CD4-positive, alpha-beta T cell treated with Interleukin-15 for 1 hour (primary cell): ENCODE measurements around the gene ITIH3.

ENCODE experiments used
- DNase-seq: peaks from one replicate; pipeline ENCODE4 v3.0.0-alpha.2; 2020

Gene ITIH3

GRCh38 chr3:52779837-52780585 lies 14.6 kb upstream of the ITIH3 start:
- DNase-seq = no peak

- no peak for DNase-seq
Observed at GRCh38 chr3:52781741-52782140, 12.9 kb upstream of the ITIH3 start.

DNA sequence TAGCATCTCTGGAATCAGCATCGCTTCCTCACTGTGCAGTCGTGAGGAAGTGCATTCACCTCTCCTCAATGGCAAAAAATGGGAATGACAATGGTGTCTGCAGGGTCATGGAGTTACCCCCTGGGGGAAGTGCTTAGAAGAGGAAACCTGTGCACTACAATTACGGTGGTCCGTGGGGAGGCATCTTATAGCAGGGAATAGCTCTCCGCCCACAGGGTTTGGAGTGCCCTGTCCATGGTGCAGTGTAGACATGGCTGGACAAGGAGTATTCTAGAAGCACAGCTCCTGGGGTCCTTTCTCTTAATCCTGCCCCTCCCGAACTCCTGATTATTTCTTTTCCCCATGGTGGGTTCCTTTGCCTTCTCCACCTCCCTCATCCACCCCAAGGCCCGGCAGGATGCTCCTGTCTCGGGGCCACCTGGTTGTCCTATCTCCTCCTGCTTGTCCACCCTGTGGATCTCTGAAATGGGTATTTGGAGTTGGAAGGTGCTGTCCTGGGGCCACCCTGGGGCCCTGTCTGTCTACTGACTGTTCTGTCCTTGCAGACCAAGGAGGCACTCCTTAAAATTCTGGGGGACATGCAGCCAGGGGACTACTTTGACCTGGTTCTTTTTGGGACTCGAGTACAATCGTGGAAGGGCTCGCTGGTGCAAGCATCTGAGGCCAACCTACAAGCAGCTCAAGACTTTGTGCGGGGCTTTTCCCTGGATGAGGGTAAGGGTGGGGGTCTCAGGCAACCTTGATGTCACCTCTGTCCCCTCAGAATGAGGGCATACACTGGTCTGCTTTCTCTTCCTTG lies 12.0 kb upstream of the ITIH3 start:
- no peak for DNase-seq

GRCh38 chr3:52783211-52783555 lies 11.4 kb upstream of the ITIH3 start:
- DNase-seq = no peak

GRCh38 chr3:52784021-52784621 lies 10.5 kb upstream of the ITIH3 start:
- no peak for DNase-seq

DNA sequence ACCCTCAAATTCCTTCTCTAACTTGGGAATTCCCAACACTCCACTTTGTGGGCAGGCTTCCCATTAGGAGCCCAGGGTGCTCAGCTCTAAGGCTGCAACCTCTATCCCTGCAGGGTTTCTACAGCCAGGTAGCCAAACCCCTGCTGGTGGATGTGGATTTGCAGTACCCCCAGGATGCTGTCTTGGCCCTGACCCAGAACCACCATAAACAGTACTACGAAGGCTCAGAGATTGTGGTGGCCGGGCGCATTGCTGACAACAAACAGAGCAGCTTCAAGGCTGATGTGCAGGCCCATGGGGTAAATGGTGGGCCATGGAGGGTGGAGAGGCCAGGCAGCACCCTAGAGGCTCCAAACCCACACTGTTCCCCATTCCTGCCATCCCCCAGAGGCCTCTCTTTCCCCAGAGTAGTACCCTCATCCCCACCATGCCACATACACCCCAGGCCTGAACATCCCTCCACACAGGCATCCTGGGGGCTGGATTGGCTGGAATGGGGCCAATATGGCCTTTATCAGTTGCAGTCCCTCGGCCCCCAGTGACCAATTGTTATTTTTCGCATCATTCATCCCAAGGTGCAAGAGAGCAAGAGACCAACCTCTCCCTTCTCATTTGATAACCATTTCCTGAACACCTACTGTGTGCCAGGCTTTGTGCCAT lies 9.5 kb upstream of the ITIH3 start:
- no peak for DNase-seq

DNA sequence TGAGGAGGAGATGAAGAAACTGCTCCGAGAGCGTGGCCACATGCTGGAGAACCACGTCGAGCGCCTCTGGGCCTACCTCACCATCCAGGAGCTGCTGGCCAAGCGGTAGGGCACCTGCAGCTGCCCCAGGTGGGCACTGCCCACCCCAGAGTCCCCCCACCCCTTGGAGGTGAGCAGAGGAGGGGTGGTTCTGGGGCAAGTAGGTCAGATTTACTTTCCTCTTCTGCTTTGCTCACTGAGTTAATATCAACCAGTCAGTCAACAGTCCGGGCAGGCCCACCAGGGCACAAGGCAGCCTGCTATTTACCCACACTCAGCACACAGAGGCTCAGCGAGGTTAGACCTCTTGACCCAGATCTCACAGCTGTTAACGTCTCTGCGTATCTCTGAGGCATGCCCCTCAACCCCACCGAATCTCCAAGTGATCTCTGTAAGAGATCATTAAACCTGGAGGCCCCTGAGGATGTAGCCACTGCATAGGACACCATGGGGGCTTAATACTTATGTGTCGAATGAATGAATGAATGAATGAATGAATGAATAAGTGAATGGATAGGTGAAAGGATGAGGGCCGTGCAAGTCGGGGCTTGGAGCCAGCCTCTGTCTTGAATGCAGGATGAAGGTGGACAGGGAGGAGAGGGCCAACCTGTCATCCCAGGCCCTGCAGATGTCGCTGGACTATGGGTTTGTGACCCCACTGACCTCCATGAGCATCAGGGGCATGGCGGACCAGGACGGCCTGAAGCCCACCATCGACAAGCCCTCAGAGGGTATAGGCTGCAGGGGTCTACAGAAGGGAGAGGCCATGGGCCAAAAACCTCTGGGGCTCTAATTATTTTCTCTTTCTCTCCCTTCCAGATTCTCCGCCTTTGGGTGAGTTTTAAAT lies 8.0 kb upstream of the ITIH3 start:
- no peak for DNase-seq

DNA sequence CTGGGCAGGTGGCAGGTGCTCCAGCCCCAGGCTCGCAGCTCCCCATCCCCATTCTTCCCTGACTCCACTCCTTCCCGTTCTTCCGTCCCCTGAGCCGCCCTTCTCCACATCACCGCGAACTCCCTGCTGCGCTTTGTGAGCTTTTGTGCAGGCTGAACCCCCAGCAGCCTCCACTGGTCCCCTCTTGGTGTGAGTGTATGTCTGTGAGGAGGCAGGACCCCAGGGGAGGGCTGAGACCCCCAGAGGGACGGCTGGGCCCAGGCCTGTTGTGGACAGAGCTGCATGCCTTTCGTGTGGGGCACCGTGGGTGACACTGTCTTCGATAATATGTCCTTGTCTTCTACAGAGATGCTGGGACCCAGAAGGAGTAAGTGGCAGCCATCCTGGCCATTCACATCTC lies 7.3 kb upstream of the ITIH3 start:
- DNase-seq = no peak

GRCh38 chr3:52787672-52788625 lies 6.6 kb upstream of the ITIH3 start:
- DNase-seq = no peak

- DNase-seq = no peak
Observed at GRCh38 chr3:52788890-52789745, 5.5 kb upstream of the ITIH3 start.

- no peak for DNase-seq
Observed at GRCh38 chr3:52789746-52790040, 4.9 kb upstream of the ITIH3 start.

DNA sequence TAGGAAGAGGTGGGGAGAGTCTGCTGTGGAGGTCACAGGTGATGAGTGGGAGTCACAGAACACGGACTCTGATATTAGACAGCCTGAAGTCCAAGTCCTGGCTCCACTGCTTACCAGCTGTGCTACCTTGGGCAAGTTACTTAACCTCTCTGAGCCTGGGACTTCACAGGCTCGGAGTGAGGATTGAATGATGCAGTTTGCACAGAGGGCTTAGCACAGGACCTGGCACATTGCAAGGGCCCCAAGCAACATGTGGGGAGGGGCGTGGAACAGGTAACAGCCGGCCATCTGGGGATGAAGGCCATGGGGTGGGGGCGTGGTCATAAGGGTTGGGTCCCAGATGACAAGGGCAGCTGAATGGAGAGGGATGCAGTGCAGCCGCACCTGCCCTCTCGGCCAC lies 4.3 kb upstream of the ITIH3 start:
- DNase-seq = no peak

DNA sequence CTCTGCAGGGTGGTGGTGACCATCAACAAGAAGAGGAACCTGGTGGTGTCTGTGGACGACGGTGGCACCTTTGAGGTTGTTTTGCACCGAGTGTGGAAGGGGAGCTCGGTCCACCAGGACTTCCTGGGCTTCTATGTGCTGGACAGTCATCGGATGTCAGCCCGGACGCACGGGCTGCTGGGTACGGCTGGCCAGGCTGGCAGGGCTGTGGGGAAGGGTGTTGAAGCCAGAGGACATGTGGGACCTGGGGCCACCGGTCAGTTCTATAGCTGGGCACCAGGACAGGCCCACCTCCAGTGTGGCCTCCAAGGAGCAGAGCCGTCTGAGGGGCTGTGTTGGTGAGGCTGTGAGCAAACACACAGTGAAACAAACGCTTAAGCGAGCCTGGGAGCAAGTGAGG lies 3.9 kb upstream of the ITIH3 start:
- DNase-seq = no peak

DNA sequence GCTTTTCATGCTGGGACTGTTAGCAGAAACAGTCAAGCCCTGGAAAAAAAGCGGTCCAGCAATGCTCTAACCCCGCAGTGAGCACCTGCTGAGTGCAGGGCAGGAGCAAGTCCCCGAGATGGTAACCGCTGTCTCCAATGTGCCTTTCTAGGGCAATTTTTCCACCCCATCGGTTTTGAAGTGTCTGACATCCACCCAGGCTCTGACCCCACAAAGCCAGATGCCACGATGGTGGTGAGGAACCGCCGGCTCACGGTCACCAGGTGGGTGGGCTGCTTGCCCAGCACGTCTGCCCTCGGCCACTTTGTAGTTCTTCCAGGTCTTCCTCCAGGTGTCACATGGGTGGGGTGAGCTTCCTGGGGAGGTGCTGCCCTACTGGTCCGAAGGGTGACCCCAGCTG lies 3.2 kb upstream of the ITIH3 start:
- no peak for DNase-seq

DNA sequence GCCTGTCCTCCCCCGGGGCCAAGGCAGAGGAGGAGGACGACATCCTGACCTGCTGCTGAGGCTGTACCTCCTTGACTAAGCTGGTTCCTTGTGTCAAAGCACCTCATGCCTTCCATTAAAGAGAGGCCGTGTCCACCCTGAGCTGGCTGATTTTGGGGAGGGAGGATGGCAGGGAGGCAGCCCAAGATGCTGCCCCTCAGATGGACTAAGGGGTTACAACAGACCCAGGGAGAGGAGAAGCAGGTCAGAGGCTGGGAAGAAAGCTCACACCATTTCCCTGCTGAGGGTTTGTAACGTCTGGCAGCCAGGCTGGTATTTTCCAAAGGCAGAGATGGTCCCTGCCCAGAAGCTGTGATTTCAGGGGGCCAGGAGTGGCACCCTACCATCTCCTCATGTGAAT lies 2.7 kb upstream of the ITIH3 start:
- no peak for DNase-seq

- DNase-seq = no peak
Observed at GRCh38 chr3:52792413-52792812, 2.2 kb upstream of the ITIH3 start.

- no peak for DNase-seq
Observed at GRCh38 chr3:52792961-52793695, 1.5 kb upstream of the ITIH3 start.

GRCh38 chr3:52793702-52794611 lies 639 bp upstream of the ITIH3 start:
- DNase-seq = no peak
